HuH-7 (cell line): ENCODE data around the gene MIOX.

Source experiments
- DNase-seq: peaks from one replicate; pipeline ENCODE4 v3.0.0; 2011; ENCODE audit warnings: low spot score

MIOX gene

DNA sequence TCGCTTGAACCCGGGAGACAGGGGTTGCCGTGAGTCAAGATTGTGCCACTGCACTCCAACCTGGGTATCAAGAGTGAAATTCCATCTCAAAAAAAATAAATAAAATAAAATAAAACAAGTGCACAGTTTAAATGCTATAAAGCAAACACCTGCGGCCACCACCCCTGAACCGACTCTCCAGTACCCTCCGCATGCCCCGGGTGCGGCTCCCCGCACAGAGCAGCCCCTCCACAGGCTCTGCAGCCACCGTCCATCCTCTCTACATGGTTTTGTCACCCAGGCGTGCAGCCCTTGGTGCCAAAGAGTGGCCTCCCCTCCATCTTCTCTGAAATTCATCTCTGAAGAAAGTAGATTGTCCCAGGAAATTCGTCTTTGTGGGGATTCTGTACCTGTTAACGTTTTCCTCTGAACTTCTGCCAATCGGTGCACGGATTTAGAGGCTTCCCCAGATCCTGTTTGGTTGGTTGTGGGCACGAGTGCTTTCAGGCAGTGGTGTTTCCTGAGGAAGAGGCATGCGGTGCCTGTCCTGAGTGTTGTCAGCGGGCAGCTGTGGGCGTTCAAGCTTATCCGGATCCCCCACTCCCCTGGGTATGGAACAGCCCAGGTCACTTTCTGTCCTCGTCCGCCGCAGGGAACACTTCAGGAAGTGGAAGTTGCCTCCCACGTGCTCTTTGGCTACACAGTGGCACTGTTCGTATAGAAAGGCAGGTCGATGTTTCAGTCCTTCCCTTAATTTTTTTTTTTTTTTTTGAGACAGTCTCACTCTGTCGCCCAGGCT lies 4.1 kb downstream of the MIOX start:
- DNase-seq: no peak

DNA sequence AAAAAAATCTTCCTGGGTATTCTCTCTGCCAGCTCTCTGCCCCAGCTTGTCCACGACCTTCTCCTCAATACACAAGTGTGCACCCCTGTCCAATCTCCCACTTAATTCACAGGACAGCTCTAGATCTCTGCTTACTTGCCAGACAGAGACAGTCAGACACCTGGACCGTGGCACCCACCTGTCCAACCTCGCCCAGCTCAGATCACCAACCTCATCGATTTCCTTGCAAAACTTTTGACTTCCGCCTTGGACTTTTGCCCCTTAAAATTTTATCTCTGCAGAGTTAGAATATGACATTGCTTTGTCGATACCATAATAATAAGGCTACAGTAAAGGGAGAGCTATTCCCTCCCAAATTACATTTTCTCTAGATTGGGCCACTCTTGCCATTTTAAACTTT lies 10.4 kb downstream of the MIOX start:
- DNase-seq: no peak

DNA sequence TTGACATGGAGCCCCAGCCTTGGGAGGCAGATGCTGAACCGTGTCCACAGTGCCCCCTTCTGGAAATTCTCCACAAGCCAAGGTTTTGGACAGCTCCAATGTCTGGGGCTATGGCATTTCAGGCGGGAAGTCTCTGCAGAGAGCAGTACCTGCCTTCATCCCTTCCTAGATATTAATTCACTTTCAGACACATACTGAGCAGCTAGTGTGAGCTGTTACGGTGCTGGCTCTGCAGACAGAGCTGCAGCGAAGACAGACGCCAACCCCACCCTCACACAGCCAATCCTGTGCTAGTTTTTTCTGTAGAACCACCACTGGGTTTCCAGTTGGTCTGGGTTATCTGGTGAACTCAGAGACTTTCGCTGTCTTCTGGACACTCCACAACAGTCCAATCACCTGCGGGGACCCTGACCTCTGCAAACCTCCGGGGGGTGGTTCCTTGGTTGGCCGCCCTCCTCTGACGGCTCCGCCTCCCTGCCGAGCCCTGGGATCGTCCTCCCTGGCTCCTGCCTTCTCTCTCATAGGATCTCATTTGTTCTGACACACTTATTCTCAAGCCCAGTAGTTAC lies 11.7 kb downstream of the MIOX start:
- peak; percentile 92 for DNase-seq

- DNase-seq: no peak
These were observed 13.8 kb downstream of the MIOX start for GRCh38 chr22:50500452-50500851.

DNA sequence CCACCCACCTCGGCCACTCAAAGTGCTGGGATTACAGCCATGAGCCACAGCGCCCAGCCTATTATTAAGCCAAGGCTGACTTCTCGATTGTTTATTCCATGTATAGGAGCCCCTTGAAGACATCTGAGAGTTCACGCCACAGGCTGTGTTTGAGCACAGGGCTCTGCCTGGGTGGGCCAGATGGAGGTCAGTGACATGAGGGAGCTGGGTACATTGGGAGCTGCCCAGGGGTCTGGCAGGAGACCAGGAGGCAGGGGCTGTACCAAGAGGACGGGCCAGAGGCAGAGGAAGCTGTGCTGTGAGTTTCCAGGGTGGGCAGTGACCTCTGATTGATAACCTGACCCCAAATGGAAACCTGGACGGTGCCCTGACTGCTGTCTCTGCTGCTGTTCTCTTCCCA lies 15.4 kb downstream of the MIOX start:
- DNase-seq: no peak

- no peak for DNase-seq
These were observed 16.2 kb downstream of the MIOX start for GRCh38 chr22:50502628-50503474.

DNA sequence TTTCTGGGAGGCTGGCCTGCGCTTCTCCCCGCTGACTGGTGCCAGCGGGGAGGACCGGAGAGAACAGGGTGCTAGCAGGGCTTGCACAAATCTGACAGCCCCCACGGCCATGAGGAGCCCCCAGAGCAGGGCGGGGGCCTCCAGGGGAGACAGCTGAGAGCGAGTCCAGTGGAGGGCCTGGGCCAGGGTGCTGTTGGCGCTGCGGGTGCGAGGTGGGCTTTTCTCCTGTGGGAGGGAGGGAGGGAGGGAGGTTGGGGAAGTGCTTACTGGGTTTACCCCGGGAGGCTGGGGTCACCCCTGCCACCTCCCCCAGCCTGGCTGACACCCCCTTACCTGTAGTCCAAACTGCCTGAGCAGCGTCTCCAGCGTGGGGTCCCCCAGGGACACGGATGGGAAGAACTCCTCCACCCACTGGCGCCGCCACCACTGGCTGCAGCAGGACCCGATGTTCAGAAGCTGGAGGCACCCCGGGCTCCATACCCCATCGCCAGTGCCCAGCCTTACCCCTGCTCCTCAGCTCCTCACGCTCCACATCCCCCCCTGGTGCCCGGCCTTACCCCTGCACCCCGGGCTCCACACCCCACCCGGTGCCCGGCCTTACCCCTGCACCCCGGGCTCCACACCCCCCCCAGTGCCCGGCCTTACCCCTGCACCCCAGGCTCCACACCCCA lies 17.0 kb downstream of the MIOX start:
- no peak for DNase-seq

DNA sequence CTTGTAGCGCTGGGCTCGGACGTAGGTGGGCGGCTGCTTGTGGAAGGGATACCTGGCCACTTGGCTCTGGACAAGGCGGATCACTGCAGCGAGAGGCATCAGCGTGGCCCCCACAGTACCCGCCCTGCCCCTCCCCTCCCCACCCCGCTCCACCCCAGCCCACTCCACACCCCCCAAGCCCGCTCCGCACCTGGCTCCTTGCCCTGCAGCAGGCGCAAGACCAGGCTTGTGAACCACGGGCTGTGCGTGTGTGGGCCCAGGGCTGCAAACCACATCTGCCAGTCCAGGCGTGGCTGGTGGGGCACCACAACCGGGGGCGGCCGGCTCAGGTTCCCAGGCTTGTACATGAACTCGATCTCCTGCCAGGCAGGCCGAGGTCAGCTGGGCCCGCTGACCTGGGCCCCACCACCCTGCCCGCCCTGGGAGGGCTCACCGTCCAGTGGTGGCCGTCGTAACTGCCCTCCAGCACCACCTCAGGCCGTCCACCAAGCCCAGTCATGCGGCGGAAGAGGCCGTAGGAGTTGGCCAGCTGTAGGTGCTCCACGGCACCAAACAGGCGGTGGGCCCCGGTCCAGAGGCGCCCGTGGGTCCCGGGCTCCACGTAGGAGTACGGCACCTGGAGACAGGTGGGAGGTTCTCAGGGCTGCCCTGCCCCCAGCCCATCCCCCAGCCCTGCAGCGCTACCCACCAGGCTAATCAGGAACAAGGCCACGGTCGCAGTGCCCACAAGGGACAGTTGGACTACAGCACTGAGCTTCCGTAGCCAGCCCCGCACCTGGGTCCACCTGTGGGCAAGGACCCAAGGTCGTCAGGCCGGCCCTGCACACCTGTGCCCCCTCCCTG lies 17.9 kb downstream of the MIOX start:
- no peak for DNase-seq

DNA sequence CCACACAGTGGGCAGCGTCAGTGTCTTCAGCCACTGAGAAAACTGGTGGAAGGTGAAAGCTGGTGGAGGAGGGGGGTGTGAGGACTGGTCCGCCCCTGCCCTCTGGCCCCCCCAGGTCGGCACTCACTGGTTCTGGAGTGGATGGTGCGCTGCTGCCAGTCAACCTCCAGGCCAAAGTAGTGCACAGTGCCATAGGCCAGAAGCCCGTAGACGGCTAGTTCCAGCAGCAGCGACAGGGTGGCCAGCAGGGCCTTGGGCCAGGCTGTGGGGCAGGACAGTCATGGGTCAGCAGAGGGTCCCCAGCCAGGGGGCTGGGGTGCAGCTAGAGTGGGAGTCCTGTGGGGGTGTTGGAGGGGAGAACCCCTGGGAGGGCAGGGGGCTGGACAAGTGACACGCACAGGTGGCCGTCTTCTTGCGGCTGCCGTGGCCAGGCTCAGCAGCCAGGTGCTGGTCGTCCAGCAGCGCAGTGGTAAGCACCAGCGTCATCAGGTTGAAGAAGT lies 18.7 kb downstream of the MIOX start:
- no peak for DNase-seq

GRCh38 chr22:50505776-50506610 lies 19.3 kb downstream of the MIOX start:
- DNase-seq: no peak

DNA sequence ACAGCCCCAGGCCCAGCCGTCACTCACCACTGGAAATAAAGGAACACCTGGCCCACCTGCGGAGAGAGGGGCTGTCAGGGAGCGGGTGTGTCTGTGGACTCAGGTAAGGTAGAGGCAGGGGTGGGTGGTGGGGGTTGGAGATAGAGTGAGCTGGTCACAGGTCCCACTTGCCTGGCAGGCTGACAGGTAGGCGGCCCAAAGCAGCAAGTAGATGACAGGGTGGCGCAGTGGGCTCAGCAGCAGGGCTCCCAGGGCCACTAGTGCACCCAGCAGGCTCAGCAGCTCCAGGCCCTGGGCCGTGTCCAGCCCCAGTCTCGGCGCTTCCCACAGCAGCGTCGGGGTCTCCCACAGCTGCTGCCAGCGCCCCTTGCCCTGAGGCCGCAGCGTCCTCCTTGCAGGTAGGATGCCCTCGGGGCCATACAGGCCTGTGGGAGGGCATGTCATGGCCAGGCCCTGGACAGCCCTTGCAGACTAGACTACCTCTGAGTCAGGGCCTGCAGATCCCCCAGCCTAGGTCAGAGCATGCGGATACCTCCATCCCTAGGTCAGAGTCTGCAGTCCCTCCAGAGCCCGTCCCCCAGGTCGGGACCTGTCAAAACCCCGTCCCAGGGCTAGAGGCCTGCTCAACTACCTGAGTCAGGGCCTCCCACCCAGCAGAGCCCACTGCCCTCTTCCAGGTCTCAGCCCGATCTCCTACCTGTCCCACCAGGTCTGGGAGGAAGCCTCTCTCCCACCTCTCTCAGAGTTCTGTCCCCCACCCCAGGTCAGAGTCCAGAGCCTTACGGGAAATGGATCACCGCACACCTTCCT lies 20.2 kb downstream of the MIOX start:
- DNase-seq: no peak

DNA sequence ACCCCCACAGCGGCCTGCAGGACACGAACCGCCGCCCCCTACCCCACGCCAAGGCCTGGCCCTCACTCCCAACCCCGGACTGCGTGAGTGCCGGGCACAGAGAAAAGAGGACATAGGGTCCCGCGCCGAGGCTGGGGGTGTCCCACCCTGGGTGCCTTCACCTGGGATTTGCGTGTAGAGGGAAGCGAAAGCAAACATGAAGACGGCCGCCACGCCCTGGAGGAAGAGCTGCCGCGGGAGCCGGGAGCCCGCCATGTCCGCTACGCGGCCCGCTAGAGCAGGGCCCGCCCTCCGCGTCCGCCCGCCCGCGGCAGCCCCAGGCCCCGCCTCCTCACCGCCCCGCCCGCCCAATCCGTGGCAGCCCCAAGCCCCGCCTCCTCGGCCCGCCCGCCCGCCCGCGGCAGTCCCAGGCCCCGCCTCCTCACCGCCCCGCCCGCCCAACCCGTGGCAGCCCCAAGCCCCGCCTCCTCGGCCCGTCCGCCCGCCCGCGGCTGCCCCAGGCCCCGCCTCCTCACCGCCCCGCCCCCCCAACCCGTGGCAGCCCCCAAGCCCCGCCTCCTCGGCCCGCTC lies 20.8 kb downstream of the MIOX start, which contains the start of gene LMF2:
TSS of gene LMF2 (minus strand) at position 282 of the 570 bp plus-strand sequence. CDS start at position 255, 27 bp downstream.
- DNase-seq: peak; percentile 93

DNA sequence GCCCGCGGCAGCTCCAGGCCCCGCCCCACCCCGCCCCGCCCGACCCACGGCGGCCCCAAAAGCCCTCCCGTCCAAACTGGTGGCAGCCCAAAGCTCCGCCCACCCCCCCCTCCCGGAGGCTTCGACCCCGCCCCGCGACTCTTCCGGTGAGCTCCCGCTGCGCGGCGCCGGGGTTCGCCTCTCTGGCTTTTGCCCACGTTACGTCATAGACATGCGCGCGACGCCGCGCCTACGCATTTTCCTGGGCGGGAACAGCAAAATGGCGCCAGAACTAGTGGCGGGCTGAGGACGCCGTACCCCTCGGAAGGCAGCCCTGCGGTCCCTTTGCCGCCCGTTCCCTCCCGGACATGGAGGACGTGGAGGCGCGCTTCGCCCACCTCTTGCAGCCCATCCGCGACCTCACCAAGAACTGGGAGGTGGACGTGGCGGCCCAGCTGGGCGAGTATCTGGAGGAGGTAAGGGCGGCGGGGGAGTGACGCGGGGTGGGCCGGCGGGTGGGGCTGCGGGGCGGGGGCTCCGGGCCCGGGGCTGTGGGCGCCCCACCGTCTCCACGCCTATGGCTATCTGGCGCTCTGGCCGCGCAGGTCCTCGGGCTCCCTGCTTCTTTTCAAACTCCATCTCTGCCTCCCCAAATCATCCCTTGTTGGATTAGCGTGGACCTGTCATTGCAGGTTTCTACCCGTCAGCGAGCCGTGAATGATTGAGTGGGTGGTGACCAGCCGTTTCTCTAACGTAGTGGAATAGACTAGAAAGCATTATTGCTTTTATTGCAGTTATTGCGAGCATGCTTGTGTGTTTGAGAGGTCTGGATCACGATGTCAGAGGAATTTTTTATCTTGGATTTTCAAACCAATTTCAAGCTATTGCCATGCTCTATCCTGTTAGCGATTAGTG lies 21.6 kb downstream of the MIOX start, which contains the start of gene NCAPH2:
TSS of gene NCAPH2 (plus strand) at position 234 of the 894 bp plus-strand sequence. CDS start at position 348, 114 bp downstream.
- DNase-seq: peak; percentile 99

- no peak for DNase-seq
These were observed 22.2 kb downstream of the MIOX start for GRCh38 chr22:50508897-50509296.

DNA sequence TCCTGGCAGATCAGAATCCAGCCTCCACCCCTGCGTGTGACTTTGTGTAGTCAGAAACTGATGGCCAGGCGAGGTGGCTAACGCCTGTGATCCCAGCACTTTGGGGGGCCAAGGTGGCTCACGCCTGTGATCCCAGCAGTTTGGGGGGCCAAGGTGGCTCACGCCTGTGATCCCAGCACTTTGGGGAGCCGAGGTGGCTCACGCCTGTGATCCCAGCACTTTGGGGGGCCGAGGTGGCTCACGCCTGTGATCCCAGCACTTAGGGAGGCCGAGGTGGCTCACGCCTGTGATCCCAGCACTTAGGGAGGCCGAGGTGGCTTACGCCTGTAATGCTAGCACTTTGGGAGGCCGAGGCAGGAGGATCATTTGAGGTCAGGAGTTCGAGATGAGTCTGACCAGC lies 26.5 kb downstream of the MIOX start:
- no peak for DNase-seq

- no peak for DNase-seq
These were observed 29.4 kb downstream of the MIOX start for GRCh38 chr22:50516068-50516467.

- DNase-seq: no peak
These were observed 30.2 kb downstream of the MIOX start for GRCh38 chr22:50516891-50517290.
